ENCODE results near the gene PTDSS2. TPM values are rescaled to one million over a fixed set of nuclear protein-coding genes. Genes with fewer than 3 reads are reported as not detected.

The PTDSS2 gene
- total RNA-seq, 1 donor from 2014 or later: 55.3 TPM

DNA sequence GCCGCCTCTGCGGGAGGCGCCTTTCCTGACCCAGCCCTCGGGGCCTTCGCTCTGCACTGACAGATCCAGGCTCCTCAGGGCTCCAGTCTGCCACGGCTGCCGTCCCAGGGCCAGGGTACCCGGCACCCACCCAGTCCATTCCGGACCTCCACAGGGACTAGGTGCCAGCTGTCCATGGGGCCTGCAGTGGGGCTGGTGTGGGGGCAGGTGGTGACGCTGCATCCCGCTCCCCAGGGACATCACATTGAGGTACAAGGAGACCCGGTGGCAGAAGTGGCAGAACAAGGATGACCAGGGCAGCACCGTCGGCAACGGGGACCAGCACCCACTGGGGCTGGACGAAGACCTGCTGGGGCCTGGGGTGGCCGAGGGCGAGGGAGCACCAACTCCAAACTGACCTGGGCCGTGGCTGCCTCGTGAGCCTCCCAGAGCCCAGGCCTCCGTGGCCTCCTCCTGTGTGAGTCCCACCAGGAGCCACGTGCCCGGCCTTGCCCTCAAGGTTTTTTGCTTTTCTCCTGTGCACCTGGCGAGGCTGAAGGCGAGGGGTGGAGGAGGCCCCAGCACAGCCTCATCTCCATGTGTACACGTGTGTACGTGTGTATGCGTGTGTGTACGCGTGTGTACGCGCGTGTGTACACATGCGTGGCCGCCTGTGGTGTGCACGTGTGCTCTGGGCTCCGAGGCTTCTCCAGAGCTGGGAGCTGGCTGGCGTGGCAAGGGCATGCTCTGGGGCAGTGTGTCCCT, 40.3 kb downstream of the PTDSS2 start:
- Mint-ChIP-seq H3K4me1 (ENCODE audit: unreplicated experiment) (no peaks in the 10 kb centered on the region), H3K36me3 (ENCODE audit: unreplicated experiment) (peaks cover 13% of the 10 kb centered on the region), H3K27me3 (ENCODE audit: unreplicated experiment) (no peaks in the 10 kb centered on the region), H3K4me3 (ENCODE audit: unreplicated experiment) (no peak overlapping the region), H3K27ac (ENCODE audit: unreplicated experiment) (no peak overlapping the region), H3K9me3 (ENCODE audit: unreplicated experiment) (no peaks in the 10 kb centered on the region)
- DNase-seq (ENCODE audit: extremely low spot score, unreplicated experiment): no peak
- TF ChIP-seq, protein P1, sequence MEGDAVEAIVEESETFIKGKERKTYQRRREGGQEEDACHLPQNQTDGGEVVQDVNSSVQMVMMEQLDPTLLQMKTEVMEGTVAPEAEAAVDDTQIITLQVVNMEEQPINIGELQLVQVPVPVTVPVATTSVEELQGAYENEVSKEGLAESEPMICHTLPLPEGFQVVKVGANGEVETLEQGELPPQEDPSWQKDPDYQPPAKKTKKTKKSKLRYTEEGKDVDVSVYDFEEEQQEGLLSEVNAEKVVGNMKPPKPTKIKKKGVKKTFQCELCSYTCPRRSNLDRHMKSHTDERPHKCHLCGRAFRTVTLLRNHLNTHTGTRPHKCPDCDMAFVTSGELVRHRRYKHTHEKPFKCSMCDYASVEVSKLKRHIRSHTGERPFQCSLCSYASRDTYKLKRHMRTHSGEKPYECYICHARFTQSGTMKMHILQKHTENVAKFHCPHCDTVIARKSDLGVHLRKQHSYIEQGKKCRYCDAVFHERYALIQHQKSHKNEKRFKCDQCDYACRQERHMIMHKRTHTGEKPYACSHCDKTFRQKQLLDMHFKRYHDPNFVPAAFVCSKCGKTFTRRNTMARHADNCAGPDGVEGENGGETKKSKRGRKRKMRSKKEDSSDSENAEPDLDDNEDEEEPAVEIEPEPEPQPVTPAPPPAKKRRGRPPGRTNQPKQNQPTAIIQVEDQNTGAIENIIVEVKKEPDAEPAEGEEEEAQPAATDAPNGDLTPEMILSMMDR (IDR thresholded peaks at IDR 0.05): no peak

DNA sequence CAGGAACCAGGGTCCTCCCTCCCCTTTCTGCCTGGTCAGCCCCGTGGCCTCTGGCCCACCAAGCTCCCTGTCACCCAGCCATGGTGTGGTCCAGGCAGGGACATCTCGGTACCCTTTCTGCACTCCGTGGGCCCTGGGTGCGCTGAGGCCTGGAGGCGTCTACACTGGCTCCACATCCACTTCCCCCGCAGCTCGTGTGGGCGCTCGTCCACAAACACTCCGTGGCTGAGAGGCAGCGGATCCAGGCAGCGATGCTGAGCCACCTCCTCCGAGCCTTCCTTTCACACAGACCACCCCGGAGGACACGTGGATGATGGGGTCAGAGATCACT, 40.8 kb downstream of the PTDSS2 start:
- no peaks in the 10 kb centered on the region for H3K27me3 Mint-ChIP-seq (ENCODE audit: unreplicated experiment)
- TF ChIP-seq, protein P1 (IDR thresholded peaks at IDR 0.05): no peak
- DNase-seq (ENCODE audit: extremely low spot score, unreplicated experiment): no peak
- H3K27ac Mint-ChIP-seq (ENCODE audit: unreplicated experiment): no peak overlapping the region
- H3K4me3 Mint-ChIP-seq (ENCODE audit: unreplicated experiment): no peak overlapping the region
- peaks cover 16% of the 10 kb centered on the region for H3K36me3 Mint-ChIP-seq (ENCODE audit: unreplicated experiment)
- no peaks in the 10 kb centered on the region for H3K9me3 Mint-ChIP-seq (ENCODE audit: unreplicated experiment)
- H3K4me1 Mint-ChIP-seq (ENCODE audit: unreplicated experiment): no peaks in the 10 kb centered on the region

DNA sequence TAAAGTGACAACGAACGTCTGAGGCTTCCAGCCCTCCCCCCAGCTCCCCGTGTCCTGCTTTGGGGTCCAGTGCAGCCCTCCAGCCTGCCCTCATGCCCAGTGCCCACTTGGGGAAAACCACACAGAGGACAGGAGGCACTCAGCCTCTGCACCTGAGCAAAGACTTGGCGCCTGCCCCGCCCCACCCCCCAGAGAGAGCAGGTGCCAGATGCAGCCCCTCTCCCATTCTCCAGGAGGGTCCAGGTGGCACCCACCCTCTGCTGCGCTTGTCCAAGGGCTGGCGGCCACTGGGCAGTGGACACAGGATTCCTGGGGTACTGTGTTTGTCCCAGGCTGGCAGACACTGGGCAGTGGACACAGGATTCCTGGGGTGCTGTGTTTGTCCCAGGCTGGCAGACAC, 41.3 kb downstream of the PTDSS2 start:
- TF ChIP-seq, protein P1 (IDR thresholded peaks at IDR 0.05): no peak

DNA sequence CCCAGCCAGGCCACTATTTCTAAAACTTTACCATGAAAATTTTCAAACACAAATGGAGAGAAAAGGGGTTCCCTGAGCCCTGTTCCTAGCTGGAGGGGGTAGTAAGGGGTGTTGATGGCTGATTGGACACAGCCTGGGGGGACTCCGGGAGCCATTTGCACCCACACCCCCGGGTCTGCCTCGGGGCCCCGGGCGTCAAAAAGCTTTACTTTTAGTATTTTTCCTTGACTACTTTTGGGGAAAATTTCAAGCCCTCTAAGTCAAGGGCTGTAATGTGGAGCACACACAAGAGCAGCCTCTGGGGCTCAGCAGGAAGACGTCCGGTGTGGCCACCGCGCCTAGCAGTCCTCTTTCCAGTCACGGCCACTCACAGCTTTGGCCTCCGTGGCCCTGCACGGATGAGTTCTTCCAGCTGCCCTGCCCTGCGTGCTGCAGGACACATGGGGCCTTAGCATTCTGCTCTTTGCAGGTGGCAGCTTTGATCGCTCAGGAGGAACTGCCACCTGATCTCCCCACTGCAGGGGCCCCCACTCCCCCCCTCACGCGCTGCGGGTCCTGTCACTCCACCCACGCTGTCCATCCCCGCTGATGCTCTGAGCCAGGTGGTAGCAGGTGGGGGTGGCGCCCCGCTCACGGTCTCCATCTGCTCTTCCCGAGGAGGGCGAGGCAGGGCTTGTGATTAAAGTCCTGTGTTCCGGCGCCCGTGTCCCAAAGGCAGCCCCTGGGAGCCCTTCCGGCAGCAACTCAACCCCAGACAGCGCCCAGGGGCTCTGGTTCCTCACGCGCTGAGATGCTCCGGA, 42.5 kb downstream of the PTDSS2 start:
- DNase-seq (ENCODE audit: extremely low spot score, unreplicated experiment): peak; percentile 79
- Mint-ChIP-seq H3K4me3 (ENCODE audit: unreplicated experiment) (no peak overlapping the region), H3K27me3 (ENCODE audit: unreplicated experiment) (no peaks in the 10 kb centered on the region), H3K27ac (ENCODE audit: unreplicated experiment) (no peak overlapping the region), H3K36me3 (ENCODE audit: unreplicated experiment) (peaks cover 30% of the 10 kb centered on the region), H3K4me1 (ENCODE audit: unreplicated experiment) (no peaks in the 10 kb centered on the region), H3K9me3 (ENCODE audit: unreplicated experiment) (no peaks in the 10 kb centered on the region)
- TF ChIP-seq, protein P1 (IDR thresholded peaks at IDR 0.05): no peak

More for the DNA sequence above, 41.3 kb downstream of the PTDSS2 start:
- no peaks in the 10 kb centered on the region for H3K27me3 Mint-ChIP-seq (ENCODE audit: unreplicated experiment)
- H3K4me3 Mint-ChIP-seq (ENCODE audit: unreplicated experiment): no peak overlapping the region
- no peaks in the 10 kb centered on the region for H3K9me3 Mint-ChIP-seq (ENCODE audit: unreplicated experiment)
- H3K4me1 Mint-ChIP-seq (ENCODE audit: unreplicated experiment): no peaks in the 10 kb centered on the region
- peaks cover 18% of the 10 kb centered on the region for H3K36me3 Mint-ChIP-seq (ENCODE audit: unreplicated experiment)
- no peak for DNase-seq (ENCODE audit: extremely low spot score, unreplicated experiment)
- no peak overlapping the region for H3K27ac Mint-ChIP-seq (ENCODE audit: unreplicated experiment)

Measured in osteocyte (in vitro differentiated cells).